ENCODE data around the gene CCDC106. TPM values are rescaled to one million over a fixed set of nuclear protein-coding genes. Genes with fewer than 3 reads are reported as not detected.

Gene CCDC106
- total RNA-seq, 1 experiment from 2014 or later = 9.7 TPM

DNA sequence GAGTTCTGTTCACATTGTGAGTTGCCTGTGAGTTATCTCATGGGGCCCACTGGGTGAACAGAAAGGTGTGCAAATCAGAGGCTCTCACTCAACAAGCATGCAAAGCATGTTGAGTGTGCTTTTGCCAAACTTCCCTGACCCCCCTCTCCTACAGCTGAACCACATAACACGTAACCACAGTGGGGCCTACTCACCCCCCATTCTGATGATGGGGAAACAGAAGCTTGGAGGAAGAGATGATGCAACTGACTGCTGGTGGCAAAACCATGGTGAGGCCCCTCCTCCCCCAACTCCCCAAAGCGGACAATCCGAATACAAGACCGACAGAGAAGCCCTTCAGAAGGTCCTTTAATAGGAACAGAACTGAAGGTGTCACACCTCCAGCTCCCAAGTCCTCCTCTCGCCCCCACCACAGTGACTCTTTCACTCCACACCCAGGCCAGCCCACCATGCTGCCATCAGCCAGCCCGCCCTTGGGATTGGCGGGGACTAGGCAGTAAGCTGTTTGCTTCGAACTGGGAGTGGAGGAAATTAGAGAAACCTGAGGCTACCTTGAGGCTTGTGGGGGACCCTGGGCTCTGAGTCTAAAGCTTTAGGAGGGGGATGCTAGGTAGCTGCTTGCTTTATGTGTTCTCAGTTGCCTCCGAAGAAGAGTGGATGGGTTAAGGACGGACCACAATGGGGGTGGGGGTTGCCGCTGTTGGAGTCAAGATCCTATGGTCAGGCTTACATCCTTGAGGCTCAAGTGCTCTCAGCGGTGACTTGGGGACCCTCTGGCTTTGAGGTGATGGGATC, 27.4 kb upstream of the CCDC106 start:
- Histone ChIP-seq H3K27me3 (no peaks in the 10 kb centered on the region), H3K36me3 (peaks cover 19% of the 10 kb centered on the region), H3K9me3 (replicated peaks) (no peaks in the 10 kb centered on the region), H3K27ac (no peak overlapping the region), H3K4me1 (peaks cover 4% of the 10 kb centered on the region), H3K4me3 (no peak overlapping the region)
- DNase-seq = no peak

DNA sequence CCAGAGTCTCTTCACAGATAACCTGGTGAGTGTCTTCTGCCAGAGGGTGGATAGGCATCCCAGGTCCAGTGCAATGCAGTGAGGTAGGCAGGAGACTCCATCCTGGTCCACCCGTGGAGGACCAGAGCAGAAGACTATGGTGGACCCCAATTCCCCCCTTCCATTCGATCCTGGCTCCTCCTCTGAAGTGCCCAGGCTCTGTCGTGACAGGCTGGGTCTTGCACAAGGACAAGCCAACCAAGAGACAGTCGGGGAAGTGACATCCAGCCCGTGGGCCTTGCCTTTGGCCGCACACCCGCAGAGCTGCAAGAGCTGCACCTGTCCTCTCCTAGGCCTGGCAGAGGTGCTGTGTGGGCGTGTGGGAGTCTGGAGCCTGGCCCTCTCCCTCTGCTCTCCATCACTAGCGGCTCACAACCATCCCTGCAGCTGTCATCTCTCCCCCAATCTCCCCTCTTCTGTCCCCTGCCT, 26.8 kb upstream of the CCDC106 start:
- Histone ChIP-seq H3K27ac (no peak overlapping the region), H3K27me3 (no peaks in the 10 kb centered on the region), H3K4me1 (peaks cover 4% of the 10 kb centered on the region), H3K36me3 (peaks cover 14% of the 10 kb centered on the region), H3K4me3 (no peak overlapping the region), H3K9me3 (replicated peaks) (no peaks in the 10 kb centered on the region)
- no peak for DNase-seq

DNA sequence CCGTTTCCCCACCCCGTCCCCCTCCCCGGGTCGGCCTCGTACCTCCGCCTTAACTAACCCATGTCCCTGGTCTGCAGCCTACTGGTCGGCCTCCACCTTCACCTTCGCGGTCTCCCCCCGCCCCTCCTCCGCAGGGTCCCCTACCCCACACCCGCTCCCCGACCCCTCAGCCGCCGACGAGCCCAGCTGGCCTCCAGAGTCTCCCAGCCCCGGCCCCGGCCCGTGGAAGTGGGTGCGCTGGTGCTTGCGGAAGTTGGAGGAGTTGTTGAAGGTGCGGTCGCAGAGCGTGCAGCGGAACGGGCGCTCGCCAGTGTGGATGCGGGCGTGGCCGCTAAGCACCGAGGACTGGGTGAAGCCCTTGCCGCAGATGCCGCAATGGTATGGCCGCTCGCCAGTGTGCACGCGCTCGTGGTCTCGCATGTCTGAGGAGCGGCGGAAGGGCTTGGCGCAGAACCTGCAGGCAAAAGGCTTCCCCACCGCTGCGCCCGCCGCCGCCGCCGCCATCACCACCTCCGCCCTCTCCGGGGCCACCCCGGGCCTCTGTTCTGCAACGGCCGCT, 26.3 kb upstream of the CCDC106 start:
- Histone ChIP-seq H3K4me1 (peaks cover 4% of the 10 kb centered on the region), H3K4me3 (no peak overlapping the region), H3K36me3 (peaks cover 12% of the 10 kb centered on the region), H3K9me3 (replicated peaks) (no peaks in the 10 kb centered on the region), H3K27me3 (no peaks in the 10 kb centered on the region), H3K27ac (no peak overlapping the region)
- DNase-seq = no peak

DNA sequence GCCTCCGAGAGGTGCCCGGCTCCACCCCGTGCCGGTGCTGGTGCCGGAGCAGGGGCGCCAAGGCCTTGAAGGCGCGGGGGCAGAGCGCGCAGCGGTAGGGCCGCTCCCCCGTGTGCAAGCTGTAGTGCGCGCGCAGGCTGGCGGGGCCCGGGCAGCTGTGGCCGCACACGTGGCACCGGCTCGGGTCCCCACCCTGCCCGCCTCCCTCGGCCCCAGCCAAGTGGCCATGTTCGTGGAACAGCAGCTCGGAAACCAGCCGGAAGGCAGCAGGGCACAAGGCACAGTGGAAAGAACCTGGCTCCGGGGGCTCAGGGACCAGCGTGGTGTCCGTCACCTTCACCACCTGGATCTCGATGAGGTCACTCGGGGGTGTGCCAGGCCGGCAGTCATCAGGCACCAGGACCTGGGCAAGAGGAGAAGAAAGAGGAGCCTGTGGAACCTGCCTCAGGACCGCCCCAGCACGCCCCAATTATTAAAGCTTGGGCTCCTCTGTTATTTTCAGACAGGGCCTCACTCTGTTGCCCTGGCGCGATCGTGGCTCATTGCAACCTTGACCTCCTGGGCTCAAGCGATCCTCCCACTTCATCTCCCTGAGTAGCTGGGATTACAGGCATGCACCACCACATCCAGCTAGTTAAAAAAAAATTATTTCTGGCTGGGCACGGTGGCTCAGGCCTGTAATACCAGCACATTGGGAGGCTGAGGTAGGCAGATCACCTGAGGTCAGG, 25.6 kb upstream of the CCDC106 start:
- no peaks in the 10 kb centered on the region for H3K27me3 ChIP-seq
- no peak overlapping the region for H3K27ac ChIP-seq
- DNase-seq = no peak
- H3K9me3 ChIP-seq (replicated peaks) = no peaks in the 10 kb centered on the region
- H3K4me1 ChIP-seq = peaks cover 4% of the 10 kb centered on the region
- no peak overlapping the region for H3K4me3 ChIP-seq
- H3K36me3 ChIP-seq = peaks cover 9% of the 10 kb centered on the region

DNA sequence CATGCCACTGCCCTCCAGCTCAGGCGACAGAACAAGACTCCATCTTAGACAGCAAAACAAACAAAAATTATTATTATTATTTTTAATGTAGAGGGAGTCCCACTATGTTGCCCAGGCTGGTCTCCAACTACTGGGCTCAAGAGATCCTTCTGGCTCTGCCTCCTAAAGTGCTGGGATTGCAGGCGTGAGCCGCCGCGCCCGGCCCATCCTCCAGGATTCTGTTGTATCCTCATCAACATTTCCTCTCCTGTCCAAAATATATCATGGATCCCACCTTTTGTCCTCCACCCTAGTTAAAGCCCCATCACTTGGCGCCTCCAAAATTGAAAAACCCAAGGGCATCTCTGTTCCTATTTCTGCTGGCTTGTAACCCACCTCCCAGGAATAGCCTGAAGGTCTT, 24.9 kb upstream of the CCDC106 start:
- 0 out of 2 replicates have a peak, but pooled peaks cover 2% of the 10 kb centered on the region for H3K36me3 ChIP-seq
- no peak for DNase-seq
- peaks cover 4% of the 10 kb centered on the region for H3K4me1 ChIP-seq
- H3K27me3 ChIP-seq = no peaks in the 10 kb centered on the region
- no peak overlapping the region for H3K4me3 ChIP-seq
- H3K9me3 ChIP-seq (replicated peaks) = no peaks in the 10 kb centered on the region
- H3K27ac ChIP-seq = no peak overlapping the region

DNA sequence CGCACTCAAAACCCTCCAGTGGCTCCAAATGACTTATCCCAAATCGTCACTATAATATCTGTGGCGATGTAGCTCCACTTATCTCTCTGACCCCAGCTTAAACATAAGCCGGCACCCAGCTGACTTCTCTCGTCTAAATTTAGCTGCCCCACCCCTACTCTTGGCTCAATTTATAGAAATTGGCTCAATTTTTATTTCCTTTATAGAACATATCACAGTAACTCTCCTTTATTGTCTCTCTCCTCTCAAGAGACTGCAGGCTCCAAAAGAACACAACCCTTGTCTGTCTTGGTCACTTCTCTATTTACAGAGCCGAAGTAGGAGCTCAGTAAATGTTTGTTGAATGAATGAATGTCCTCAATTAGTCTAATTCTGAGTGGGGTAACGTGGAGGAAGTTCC, 24.5 kb upstream of the CCDC106 start:
- no peak for DNase-seq
- peak overlapping the region; percentile 41 for H3K4me3 ChIP-seq
- peaks cover 3% of the 10 kb centered on the region for H3K4me1 ChIP-seq
- H3K9me3 ChIP-seq (replicated peaks) = no peaks in the 10 kb centered on the region
- H3K27ac ChIP-seq = no peak overlapping the region
- H3K27me3 ChIP-seq = no peaks in the 10 kb centered on the region
- H3K36me3 ChIP-seq = 0 out of 2 replicates have a peak, but pooled peaks cover 2% of the 10 kb centered on the region

DNA sequence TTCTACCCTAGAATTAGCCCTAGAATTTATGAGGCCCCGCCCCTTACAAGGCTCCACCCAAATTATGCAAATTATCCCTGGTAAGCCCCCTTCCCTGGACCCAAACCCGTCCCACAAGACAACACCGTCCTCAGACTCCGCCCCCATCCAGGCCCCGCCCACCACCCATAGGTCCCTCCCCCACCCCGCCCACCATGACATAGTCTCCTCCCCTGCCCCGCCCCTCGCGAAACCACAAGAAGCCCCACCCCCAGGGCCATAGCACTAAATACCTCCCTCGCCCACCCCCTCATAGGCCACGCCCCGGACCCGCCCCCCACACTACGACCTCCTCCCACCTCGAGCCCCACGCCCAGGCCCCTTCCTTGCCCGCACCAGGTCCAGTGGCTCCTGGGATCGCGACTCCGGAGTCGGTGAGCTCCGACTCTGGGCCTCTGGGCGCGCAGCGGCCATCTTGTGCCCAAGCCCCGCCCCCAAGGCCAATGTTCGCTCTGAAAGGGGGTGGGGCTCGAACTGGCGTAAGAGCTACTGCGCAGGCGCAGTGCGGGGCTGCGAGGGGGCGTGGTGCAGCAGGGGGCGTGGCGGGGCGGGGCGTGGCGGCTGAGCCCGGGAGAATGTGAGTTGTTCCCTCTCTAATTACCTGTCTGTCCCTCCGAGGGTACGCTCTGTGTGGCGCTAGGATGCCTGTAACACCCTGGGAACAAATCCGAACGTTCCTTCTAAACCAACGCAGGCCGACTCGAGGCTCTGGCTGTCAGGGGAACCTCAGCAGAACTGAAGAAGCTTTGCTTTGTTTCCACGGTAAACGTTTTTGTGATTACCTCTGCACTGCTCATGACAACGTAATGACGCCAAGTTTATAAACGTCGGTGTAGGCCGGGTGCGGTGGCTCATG, 23.7 kb upstream of the CCDC106 start, which contains the start of gene ZNF784:
Gene ZNF784, minus strand, starts transcription at position 458 of the 895 bp plus-strand sequence. Its CDS starts 5 bp downstream, at position 453.
- Histone ChIP-seq H3K9me3 (replicated peaks) (no peaks in the 10 kb centered on the region), H3K4me1 (no peaks in the 10 kb centered on the region), H3K27me3 (no peaks in the 10 kb centered on the region), H3K4me3 (peak within 1 kb of the TSS; percentile 63), H3K36me3 (0 out of 2 replicates have a peak, but pooled peaks cover 2% of the 10 kb centered on the region), H3K27ac (peak within 1 kb of the TSS; percentile 78)
- peak; percentile 93 to 96 for DNase-seq

DNA sequence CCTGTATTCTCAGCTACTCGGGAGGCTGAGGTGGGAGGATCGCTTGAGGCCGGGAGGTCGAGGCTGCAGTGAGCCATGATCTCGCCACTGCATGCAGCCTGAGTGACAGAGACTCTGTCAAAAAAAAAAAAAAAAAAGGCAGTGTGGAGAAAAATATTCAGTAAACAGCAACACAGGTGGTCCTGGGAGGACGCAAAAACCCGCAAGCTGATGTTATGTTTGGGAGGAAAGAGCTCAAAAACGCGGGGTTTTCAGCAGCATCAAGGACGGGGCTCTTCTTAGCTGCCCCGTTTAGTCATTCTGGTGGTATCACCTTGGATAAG, 23.0 kb upstream of the CCDC106 start:
- Histone ChIP-seq H3K36me3 (no peaks in the 10 kb centered on the region), H3K4me1 (no peaks in the 10 kb centered on the region), H3K4me3 (peak overlapping the region; percentile 63), H3K27me3 (no peaks in the 10 kb centered on the region), H3K9me3 (replicated peaks) (no peaks in the 10 kb centered on the region), H3K27ac (no peak overlapping the region; the same call in 1 of the 2 replicates)
- DNase-seq = no peak

DNA sequence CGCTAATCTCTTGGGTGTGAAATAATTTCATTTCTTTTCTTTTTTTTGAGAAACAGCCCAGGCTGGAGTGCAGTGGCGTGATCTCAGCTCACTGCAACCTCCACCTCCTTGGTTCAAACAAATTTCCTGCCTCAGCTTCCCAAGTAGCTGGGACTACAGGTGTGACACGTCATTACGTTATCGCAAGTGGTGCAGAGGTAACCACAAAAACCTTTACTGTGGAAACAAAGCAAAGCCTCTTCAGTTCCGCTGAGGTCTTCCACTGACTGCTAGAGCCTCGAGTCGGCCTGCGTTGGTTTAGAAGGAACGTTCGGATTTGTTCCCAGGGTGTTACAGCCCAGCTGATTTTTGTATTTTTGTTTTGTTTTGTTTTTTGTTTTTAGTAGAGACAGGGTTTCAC, 21.7 kb upstream of the CCDC106 start:
- no peak overlapping the region for H3K4me3 ChIP-seq
- no peak overlapping the region for H3K27ac ChIP-seq
- DNase-seq = no peak
- H3K9me3 ChIP-seq (replicated peaks) = no peaks in the 10 kb centered on the region
- no peaks in the 10 kb centered on the region for H3K36me3 ChIP-seq
- no peaks in the 10 kb centered on the region for H3K4me1 ChIP-seq
- no peaks in the 10 kb centered on the region for H3K27me3 ChIP-seq

DNA sequence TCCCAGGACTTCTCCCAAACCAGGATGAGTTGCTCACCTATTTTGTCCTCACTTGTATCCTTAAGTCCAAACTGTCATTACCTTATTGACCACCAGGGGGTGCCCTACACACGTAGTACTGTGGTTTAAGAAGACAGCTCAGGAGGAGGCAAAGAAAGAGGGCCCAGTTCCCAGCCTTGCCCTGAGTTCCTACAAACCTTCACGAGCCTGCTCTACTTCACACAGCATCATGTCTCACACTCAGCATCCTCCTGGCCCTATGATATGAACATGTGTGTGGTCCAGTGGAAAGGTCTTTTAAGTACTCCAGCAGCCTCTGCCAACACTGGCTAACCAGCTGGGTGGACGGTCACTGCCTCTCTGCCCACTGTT, 15.6 kb upstream of the CCDC106 start:
- Histone ChIP-seq H3K27me3 (no peaks in the 10 kb centered on the region), H3K9me3 (replicated peaks) (no peaks in the 10 kb centered on the region), H3K4me3 (no peak overlapping the region), H3K27ac (no peak overlapping the region), H3K36me3 (no peaks in the 10 kb centered on the region), H3K4me1 (0 out of 2 replicates have a peak, but pooled peaks cover 5% of the 10 kb centered on the region)
- DNase-seq = peak; percentile 92 to 95

DNA sequence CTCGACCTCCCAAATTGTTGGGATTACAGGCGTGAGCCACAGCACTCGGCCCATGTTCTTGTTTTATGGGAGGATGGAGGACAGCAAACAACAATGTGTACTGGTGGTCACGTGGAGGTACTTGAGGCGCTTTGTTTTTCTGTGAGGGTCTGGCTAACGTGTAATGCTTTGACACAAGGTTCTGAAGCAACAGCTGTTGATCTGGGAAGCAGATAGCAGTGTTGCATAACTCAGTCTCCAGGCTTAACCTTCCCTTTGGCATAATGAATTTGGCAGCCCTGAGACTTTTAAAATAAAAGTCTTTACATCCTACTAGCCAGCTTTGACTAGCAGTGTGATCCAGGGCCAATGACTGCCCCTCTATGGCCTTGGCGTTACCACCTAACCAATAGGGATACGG, 14.2 kb upstream of the CCDC106 start:
- no peaks in the 10 kb centered on the region for H3K9me3 ChIP-seq (replicated peaks)
- H3K4me3 ChIP-seq = no peak overlapping the region
- no peaks in the 10 kb centered on the region for H3K36me3 ChIP-seq
- no peaks in the 10 kb centered on the region for H3K27me3 ChIP-seq
- H3K27ac ChIP-seq = peak overlapping the region; percentile 8; the same call in 1 of the 2 replicates
- peak in 1 of 2 experiments; percentile 63 for DNase-seq
- 0 out of 2 replicates have a peak, but pooled peaks cover 5% of the 10 kb centered on the region for H3K4me1 ChIP-seq

DNA sequence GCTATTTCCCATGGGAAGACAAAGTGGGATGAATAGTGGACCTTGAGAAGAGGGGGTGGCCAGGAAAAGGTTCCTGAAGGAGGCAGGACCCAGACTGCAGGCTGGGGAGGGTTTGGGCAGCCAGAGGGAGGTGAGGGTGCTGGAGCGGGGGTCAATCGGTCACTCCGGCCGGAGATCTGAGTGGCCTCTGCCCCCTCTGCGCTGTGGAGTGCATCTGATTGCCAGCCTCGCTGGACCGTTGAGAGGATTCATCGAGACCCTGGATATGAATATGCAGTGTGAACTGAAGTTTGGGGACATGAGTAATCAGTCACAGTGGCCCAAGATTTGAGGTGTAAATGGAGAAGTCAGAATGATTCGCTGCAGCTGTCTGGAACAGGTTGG, 12.7 kb upstream of the CCDC106 start:
- H3K4me3 ChIP-seq = peak overlapping the region; percentile 82
- H3K4me1 ChIP-seq = 0 out of 2 replicates have a peak, but pooled peaks cover 5% of the 10 kb centered on the region
- no peaks in the 10 kb centered on the region for H3K27me3 ChIP-seq
- no peaks in the 10 kb centered on the region for H3K9me3 ChIP-seq (replicated peaks)
- no peak for DNase-seq
- H3K27ac ChIP-seq = peak overlapping the region; percentile 59
- no peaks in the 10 kb centered on the region for H3K36me3 ChIP-seq

DNA sequence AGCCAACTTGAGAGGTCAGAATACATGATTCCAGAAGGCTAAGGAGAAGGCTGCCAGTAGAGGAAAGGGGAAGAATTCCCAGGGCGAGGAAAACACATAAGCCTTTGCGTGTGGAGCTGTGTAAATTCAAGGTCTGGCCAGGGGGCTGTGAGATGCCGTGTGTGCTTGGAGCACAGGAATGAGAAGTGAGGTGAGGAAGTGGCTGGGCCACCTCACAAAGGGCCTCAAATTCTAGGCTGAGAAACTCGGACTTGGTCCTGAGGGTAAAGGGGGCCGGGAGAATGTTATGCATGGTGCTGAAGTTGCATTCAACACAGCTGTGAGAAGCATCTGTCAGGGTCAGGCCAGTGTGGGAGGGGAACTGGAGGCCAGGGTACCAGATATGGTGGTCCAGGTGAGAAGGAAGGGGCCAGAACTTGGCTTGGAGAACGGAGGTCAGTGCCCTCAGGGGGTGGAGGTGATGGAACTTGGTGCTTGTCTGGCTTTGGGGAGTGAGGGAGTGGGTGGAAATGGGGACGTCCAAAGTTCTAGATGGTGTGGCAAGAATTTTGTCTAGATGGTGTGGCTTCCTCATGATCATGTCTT, 12.1 kb upstream of the CCDC106 start:
- Histone ChIP-seq H3K4me1 (0 out of 2 replicates have a peak, but pooled peaks cover 5% of the 10 kb centered on the region), H3K27me3 (no peaks in the 10 kb centered on the region), H3K4me3 (peak overlapping the region; percentile 82), H3K27ac (no peak overlapping the region), H3K9me3 (replicated peaks) (no peaks in the 10 kb centered on the region), H3K36me3 (no peaks in the 10 kb centered on the region)
- no peak for DNase-seq

DNA sequence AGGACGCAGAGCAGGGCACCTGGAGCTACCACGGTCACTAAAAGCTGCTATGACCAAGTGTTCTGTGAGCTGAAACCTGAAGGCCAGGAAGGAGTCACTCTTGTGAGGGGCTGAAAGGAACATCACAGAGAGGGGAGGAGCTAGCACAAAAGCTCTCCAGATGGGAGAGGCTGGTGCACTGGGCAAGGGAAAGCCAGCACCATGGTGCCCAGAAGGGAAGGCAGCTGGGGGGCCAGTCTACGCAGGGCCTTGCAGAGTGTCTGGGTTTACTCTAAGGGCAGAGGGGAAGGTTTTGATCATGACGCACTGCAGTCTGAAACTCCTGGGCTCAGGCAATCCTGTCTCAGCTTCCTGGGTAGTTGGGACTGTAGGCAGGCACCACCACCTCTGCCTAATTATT, 11.3 kb upstream of the CCDC106 start:
- DNase-seq = no peak
- no peak overlapping the region for H3K27ac ChIP-seq
- no peaks in the 10 kb centered on the region for H3K9me3 ChIP-seq (replicated peaks)
- H3K27me3 ChIP-seq = no peaks in the 10 kb centered on the region
- H3K36me3 ChIP-seq = no peaks in the 10 kb centered on the region
- no peak overlapping the region for H3K4me3 ChIP-seq
- H3K4me1 ChIP-seq = 0 out of 2 replicates have a peak, but pooled peaks cover 5% of the 10 kb centered on the region

Data from SJCRH30 (cell line).